WTC11 (cell line): ENCODE results near the gene ASB13.

Source experiments
- ATF3 ChIP-seq: sonication (generic); formaldehyde crosslinking; conservative IDR thresholded peaks from 2 replicates; pipeline ENCODE4 v1.8.1; 2022; ENCODE audit warnings: mild to moderate bottlenecking, missing genetic modification reagents
- CTCF ChIP-seq: fragments of 200-600 bp; IDR thresholded peaks from 2 replicates; pipeline ENCODE4 v1.8.0; 2022; ENCODE audit warnings: antibody characterized with exemption
- ESRRA ChIP-seq: sonication (generic); formaldehyde crosslinking; IDR thresholded peaks from 2 replicates; pipeline ENCODE4 v1.8.1; 2022; ENCODE audit warnings: mild to moderate bottlenecking, missing genetic modification reagents, borderline replicate concordance
- ETV6 ChIP-seq: sonication (generic); formaldehyde crosslinking; IDR thresholded peaks from 2 replicates; pipeline ENCODE4 v1.8.1; 2022; ENCODE audit warnings: mild to moderate bottlenecking, missing genetic modification reagents
- MYBL2 ChIP-seq: sonication (generic); formaldehyde crosslinking; IDR thresholded peaks from 2 replicates; pipeline ENCODE4 v1.8.1; 2023; ENCODE audit warnings: mild to moderate bottlenecking, moderate library complexity, missing genetic modification reagents
- NFYB ChIP-seq: sonication (generic); formaldehyde crosslinking; conservative IDR thresholded peaks from 2 replicates; pipeline ENCODE4 v1.8.0; 2022; ENCODE audit warnings: low read depth, missing genetic modification reagents

GRCh38 chr10:5630112-5630436 lies 36.3 kb downstream of the ASB13 start:
- no peak for TF ChIP-seq CTCF
- no peak for TF ChIP-seq MYBL2 (CRISPR knock-in tag)
- TF ChIP-seq ATF3 = no peak
- TF ChIP-seq ESRRA (CRISPR knock-in tag) = no peak
- TF ChIP-seq ETV6 (CRISPR knock-in tag) = no peak
- no peak for TF ChIP-seq NFYB (CRISPR knock-in tag)
